NK-92 treated with Interleukin-12 subunit alpha and Interleukin-12 subunit beta, amount 100 ng/mL, for 24 hours (cell line): ENCODE data around the gene SEMA5B.
A peak's percentile ranks its signal among the peaks of the same experiment; 100 is the strongest.

ENCODE experiments used
- DNase-seq: peaks from one replicate; lab custom pipeline; 2025; lab: John Stamatoyannopoulos, UW

Gene SEMA5B

DNA sequence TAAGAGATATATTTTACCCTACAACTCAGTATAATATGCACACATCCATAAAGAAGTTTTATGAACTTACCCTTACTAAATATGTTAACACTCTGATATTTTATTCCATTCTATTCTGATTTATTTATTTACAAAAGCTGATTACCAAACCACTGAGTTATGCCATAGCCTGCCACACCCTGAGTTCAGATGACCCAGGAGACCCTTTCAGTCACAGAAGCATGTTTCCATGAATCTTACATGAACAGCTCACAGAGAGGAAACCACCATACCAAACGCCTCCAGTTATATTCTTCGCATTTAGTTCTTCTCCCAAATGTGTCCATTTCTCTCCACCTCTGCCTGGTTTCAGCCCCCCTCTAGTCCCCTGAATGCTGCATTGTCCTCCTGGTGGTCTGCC, 103.5 kb downstream of the SEMA5B start:
- DNase-seq = no peak

- DNase-seq = no peak
Observed at GRCh38 chr3:122923611-122924010, 104.0 kb downstream of the SEMA5B start.

- DNase-seq = no peak
Observed at GRCh38 chr3:122921791-122922651, 105.5 kb downstream of the SEMA5B start.

- no peak for DNase-seq
Observed at GRCh38 chr3:122920986-122921385, 106.6 kb downstream of the SEMA5B start.

DNA sequence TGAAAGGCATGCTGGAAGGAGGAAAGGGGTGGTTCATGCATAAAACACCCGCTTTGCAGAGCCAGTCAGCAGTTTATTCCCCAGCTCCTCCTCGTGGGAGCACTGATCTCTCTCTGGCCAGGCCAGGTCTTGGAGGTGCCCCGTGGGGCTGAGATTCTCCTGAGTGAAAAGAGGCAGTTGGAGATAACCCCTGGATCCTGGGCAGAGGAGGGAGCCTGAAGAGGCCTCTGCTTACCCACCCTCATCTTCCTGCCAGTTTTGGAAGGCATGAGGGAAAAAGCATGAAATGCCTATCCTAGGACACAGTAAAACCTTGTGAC, 108.3 kb downstream of the SEMA5B start:
- no peak for DNase-seq

DNA sequence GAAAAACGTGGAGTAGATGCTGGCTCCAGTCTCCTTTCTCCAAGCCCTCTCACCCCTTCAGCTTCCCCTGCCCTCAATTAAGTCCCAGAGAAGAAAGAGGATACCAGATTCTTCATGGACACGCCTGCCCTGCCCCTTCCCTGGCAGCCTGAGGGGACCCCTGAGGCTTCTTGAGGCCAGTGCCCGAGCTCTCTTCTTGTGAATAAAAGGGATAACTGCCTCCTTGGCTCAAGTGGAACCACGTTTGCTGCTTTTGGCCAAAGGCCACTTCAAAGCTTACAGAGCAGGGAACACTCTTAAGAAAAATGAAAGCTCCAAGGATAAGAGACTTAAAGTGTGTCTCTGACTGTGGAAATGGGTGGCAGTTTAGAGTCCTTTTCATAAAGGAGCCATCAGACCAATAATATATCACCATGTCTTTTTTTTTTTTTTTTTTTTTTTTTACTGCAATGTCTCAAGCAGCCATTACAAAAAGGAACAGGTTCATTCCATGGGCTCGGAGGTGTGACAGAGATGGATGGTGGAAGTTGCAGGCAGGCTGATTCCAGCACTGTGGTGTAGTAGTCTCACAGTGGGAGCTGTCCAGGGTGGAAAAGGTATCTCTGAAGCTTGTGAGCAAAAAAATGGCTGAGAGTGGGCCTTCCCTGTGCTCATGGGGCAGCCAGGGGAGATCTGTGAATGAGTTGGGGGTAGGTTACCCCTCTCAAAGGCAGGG, 108.8 kb downstream of the SEMA5B start:
- no peak for DNase-seq

DNA sequence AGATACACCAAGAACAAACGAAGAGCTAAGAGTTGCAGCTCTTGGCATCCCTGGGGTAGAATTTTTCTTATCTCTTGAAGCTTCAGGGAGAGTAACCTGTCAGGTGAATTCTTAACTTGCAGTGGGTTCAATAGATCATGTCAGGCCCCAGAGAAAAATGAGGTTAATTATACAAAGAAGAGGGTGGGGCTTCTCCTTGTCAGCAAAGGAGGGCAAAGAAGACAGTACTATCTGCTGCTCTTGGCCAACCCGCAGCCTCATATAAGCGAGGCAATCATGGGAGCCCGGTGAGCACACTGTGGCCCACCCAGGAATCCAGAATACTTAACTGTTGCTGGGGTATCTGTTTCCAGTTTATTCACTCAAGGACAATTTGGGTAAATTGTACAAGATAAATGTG, 110.2 kb downstream of the SEMA5B start:
- no peak for DNase-seq

GRCh38 chr3:122916580-122916979, 111.0 kb downstream of the SEMA5B start:
- no peak for DNase-seq

- no peak for DNase-seq
Observed at GRCh38 chr3:122916084-122916483, 111.5 kb downstream of the SEMA5B start.

DNA sequence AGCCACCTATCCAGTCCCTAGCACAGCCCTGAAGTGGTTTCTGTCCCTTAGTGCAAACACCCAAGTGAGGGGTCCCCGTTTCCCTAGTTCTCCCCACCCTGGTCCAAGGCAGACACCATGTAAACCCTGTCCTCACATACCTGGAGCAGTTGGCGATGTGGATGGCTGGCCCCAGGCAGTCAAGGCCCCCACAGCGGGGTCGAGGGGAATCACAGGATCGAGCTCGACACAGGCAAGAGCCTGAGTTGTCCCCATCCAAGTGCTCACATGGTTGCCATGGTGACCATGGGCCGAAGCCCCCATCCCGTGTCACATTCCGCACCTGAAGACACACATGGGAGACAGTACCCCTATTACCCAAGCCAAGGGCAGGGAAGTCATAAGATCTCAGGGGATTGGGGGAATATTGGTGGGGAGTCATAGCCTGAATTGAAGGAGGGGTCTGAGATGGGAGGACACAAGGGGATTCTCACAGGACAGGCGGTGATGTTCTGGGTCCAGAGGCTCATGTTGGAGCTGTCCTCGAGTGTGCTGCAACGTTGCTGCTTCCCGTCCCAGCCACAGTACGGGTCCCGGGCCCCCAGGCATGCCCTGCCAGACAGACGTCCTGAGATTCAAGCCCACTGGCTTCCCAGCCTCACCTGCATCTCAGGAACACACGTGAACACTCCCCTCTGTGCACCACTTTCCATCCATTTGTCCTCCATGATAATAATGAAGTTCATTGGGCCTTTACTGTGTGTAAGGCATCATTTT, 112.1 kb downstream of the SEMA5B start:
- no peak for DNase-seq

GRCh38 chr3:122913539-122914100, 113.9 kb downstream of the SEMA5B start:
- DNase-seq = no peak

- no peak for DNase-seq
Observed at GRCh38 chr3:122912772-122913538, 114.6 kb downstream of the SEMA5B start.

DNA sequence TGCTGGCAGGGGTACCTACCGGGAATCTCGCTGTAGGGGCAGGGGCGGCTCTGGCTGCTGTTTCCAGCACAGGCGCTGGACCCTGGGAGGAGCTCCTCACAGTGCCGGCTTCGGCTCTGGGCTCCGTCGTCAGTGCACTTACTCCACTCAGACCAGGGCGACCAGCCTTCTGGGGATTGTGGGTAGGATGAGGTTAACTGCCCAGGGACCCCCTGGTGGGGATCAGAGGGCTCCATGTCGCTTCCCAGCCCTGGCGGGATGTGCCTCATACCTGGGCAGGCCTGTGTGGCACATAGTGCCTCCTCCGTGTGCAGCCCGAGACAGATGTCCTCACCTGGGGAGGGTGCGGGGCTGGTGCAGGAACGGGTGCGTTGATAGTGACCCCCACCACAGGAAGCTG, 115.7 kb downstream of the SEMA5B start:
- DNase-seq = no peak

- no peak for DNase-seq
Observed at GRCh38 chr3:122908251-122908650, 119.3 kb downstream of the SEMA5B start.

DNA sequence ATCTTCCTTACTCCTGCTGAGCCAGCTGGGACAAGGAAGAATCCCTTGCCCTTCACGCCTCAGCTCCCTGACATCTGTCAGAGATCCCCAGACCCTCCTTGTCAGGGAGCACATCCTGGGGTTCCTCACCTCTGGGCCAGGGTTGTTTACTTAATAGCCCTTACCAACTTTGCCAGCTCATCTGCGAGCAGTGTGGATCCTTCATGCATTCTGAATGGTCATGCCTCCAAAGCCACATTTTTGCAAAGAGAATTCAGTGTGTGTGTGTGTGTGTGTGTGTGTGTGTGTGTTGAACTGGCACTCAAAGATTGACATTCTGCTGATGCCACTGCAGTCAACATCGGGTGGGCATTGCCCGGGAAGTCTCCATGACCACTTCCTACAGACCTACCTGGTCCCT, 120.1 kb downstream of the SEMA5B start:
- no peak for DNase-seq

- DNase-seq = no peak
Observed at GRCh38 chr3:122903171-122903570, 124.4 kb downstream of the SEMA5B start.

- DNase-seq = peak; percentile 35
Observed at GRCh38 chr3:122902326-122902725, 125.2 kb downstream of the SEMA5B start.

DNA sequence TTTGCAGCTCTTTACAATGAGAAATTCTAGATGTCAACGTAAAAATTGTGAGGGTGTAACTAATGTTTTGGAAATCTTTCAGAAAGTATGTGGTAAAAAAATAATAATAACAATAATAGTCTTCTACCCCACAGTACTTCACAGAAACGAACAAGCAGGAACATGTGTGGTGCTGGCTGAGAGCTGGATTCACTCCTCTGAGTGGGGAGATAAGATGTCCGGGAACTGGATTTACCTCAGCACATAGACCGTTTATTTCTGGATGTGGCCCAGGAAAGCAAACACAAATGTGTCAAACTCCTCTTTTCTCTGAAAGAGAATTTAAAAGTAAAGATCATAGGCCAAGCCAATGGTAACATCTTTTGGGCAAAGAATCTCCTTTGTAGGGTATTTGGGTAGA, 129.3 kb downstream of the SEMA5B start:
- no peak for DNase-seq

DNA sequence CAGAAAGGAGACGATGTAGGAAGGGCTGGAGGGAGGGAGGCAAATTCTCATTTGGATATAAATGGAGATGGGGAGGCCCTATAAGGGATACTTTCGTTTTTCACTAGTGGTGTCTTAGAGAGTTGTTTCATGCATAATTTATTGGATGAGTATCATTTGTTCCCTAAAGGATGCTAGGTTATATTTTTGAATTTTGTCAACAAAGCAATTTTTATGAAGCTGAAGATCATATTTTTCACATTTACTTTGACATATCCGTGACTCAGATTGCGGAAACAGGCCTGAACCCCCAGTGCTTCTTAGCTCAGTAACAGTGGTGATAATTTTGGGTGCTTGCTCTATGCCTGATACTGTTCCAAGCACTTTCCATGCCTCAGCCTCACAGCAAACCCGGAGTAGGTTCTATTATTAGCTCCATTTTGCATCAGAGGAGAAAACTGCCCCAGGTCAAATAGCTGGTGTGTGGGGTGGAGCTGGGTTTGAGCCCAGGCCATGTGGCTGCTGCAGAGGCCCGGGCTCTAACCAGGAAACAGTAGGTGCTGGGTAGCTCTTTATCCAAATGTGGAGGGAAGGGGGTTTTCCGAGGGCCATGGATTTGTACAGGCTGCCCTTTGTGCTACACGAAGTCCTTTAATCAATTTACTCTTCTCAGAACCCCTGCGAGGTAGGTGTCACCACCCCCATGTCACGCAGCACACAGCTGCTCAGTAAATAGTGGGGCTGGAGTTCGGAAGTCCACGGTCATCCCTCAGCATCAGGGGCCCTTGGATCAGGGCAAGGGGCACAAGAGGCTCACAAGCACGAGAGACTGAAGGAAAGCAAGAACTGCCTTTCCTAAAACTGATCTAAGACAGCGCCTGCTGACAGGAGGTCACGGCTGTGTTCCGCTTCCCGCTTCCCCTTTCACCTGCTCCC, 133.6 kb downstream of the SEMA5B start:
- DNase-seq = no peak

DNA sequence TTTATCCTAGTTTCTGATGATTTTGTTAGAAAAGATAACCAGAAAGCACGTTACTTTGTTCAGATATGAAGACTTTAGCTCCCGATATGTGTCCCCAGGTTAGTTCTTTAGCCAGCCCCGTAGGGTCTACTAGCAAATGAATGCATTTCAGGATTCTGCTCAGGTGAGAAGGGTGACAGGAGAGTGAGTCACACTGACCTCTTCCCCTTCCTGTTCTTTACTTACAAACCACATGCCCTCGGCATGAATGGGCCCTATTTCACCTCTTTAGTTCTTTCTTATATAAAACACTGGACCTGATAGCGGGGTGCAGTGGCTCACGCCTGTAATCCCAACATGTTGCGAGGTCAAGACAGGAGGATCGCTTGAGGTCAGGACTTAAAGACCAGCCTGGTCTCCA, 134.3 kb downstream of the SEMA5B start:
- peak; percentile 23 for DNase-seq
